ENCODE measurements around the gene NAA40.

NAA40 gene

DNA sequence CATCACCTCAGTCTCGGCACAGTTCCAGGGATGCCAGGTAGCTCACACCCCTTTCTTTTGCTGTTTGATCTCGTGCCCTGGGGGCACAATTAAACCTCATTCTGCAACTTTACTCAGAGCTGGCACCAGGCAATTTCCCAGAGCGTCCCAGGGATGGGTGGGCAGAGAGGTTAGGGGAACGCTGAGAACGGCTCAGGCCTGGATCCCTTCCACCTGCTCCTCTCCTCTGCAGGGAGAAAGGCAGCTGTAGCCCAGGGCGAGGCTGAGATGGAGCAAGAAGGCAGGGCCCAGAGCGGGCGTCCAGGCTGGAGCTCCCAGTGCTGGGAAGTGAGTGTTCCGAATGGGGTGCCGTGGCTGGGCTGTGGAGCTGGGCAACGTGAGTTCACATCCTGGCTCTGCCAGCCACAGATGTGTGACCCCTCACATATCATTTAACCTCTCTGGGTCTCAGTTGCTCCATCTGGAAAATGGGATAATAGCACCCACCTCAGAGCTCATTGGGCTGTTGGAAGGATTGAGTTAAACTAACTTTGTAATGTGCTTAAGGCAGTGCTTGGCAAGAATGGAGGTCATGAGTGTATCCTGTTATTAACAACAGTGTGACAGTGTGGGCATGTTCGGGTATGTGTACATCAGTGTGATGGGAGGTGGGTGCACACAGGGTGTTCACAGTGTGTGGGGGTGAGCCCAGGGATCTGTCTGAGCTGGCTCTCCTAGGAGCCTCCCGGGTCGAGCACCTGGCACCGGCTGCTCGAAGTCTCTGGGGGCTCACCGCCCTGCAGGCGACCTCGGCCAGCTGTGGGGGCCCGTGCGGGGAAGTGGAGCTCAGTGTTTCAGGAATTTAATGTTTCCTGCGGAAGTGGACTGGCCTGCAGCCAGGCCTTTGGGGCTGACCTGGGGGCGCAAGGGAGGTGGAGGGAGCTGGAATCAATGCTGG, 63.0 kb downstream of the NAA40 start:
- Mint-ChIP-seq H3K27ac (no peak overlapping the region), H3K4me1 (peaks cover 33% of the 10 kb centered on the region), H3K27me3 (peaks cover 30% of the 10 kb centered on the region), H3K4me3 (no peak overlapping the region), H3K9me3 (no peaks in the 10 kb centered on the region)
- ATAC-seq (no peak), DNase-seq (no peak)

DNA sequence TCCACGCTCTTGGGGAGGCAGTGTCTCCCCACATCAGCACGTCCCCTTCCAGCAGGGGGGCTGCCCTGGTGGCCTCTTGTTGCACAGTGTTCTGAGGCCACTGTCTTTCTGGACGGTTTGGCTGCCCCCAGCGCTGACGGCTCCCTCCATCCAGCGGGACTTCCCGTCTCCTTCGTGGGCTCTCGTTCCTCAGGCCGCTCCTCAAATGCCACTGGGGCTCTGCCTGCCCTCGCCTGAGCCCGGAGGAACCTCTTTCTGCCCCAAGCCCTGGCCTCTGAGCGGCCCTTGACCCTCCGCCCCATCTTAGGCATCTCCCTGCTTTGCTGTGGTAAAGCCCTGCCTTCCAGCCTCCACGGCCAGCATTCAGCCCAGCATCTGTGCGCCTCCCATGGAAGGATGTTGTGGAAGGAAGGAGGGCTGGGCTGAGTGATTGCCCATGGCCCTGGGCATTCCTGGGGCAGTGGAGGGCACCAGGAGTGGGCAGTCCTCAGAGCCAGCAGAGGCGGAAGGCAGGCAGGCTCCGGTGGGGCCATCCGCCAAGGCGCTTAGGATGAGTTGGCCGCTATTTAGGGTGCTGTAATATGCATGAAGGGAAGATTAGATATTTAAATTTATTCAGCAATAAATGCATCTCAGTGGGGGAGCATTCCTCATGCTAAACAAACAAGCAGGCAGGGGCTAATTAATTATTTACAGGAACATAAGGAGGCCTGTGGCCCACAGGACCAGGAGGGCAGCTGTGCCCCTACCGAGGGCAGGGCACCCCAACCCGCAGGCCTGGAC, 65.2 kb downstream of the NAA40 start:
- ATAC-seq (no peak), DNase-seq (no peak)
- H3K27ac Mint-ChIP-seq, result peak overlapping the region in 1 of 2 donors; percentile 64
- H3K27me3 Mint-ChIP-seq, result peaks cover 52% of the 10 kb centered on the region
- H3K4me3 Mint-ChIP-seq, result no peak overlapping the region
- peaks cover 27% of the 10 kb centered on the region for H3K4me1 Mint-ChIP-seq
- H3K9me3 Mint-ChIP-seq, result no peaks in the 10 kb centered on the region

DNA sequence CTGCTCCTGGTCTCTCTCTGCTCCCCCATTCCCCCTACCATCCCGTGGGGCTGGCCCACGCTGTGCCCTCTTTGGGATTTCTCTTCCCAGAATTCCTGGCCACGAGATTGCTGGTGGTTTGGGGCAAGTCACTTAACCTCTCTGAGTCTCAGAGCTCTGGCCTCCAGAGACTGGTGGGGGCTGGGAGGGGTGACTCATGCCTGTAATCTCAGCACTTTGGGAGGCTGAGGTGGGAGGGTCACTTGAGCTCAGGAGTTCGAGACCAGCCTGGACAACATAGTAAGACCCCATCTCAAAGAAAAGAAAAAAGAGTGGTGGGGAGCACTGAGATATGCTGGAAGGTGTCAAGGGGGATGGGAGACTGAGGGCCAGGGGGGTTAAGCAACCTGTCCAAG, 65.8 kb downstream of the NAA40 start:
- H3K4me1 Mint-ChIP-seq, result peaks cover 25% of the 10 kb centered on the region
- no peak for ATAC-seq
- H3K4me3 Mint-ChIP-seq, result no peak overlapping the region
- H3K27me3 Mint-ChIP-seq, result peaks cover 58% of the 10 kb centered on the region
- DNase-seq, result no peak
- H3K9me3 Mint-ChIP-seq, result no peaks in the 10 kb centered on the region
- H3K27ac Mint-ChIP-seq, result no peak overlapping the region

DNA sequence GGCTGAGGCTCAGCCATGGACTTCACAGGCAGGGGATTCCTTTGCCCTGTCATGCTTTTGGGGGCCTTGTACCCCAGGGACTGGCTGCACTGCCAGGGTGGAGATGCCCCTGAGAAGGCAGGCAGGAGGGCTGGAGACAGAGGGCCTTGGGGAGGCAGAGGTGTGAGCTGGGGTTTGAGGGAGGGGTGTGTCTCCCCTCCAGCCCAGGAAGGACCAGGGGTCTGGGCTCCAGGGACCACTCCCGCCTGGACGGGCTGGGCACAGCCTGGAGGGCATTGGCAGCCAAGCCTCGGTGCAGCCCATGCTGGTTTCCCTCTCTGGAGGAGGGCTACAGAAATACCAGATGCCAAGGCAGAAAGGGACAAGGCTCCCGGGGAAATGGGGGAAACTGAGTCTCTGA, 66.9 kb downstream of the NAA40 start:
- Mint-ChIP-seq H3K9me3 (peaks cover 10 to 11% of the 10 kb centered on the region in 2 donors), H3K27me3 (peaks cover 66% of the 10 kb centered on the region), H3K4me1 (peaks cover 19% of the 10 kb centered on the region), H3K27ac (no peak overlapping the region), H3K4me3 (no peak overlapping the region)
- ATAC-seq, result no peak
- DNase-seq, result no peak

DNA sequence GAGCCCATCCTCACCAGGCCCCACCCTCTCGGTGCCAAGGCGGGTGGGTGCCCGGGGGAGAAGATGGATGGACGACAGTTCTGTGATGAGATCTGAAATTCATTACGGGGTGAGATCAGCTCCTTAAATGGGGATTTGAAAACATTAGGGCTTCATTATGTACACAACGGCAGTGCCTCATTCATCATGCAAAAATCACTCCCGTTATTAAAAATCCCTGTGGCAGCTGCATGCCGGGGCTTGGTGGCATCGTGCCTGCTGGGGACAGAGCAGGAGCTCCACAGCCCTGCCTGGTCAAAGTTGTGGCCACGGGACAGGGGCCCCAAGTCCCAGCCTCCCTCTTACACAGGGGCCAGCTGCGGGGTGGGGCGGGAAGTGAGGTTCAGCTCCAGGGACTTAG, 67.6 kb downstream of the NAA40 start:
- DNase-seq (no peak), ATAC-seq (no peak)
- H3K4me3 Mint-ChIP-seq, result peak overlapping the region in 1 of 2 donors; percentile 79
- H3K4me1 Mint-ChIP-seq, result peaks cover 19% of the 10 kb centered on the region
- no peak overlapping the region for H3K27ac Mint-ChIP-seq
- H3K9me3 Mint-ChIP-seq, result peaks cover 13 to 18% of the 10 kb centered on the region in 2 donors
- peaks cover 66% of the 10 kb centered on the region for H3K27me3 Mint-ChIP-seq

Data from stimulated activated naive CD8-positive, alpha-beta T cell treated with anti-CD3 and anti-CD28 coated beads, Interleukin-15, amount 100 ng/mL, for 72 hours (primary cell).